Uterus (tissue), 4 donors: ENCODE data around the gene ALG2. TPM values are rescaled to one million over a fixed set of nuclear protein-coding genes. Genes with fewer than 3 reads are reported as not detected.

Experiments
- DNase-seq, 2 donors: peaks; one replicate each; pipeline ENCODE4 v3.0.0-alpha.2; 2019 to 2020
- H3K27ac ChIP-seq, 2 donors: fragments of 200-600 bp; sonication (generic); 1 replicate in 1 of 2; 2 replicates in 1 of 2; pipeline ENCODE4 v1.5.1; 2016 to 2018
- H3K27me3 ChIP-seq, 2 donors: fragments of 200-600 bp; sonication (generic); one replicate each; pipeline ENCODE4 v1.5.1; 2018 to 2019; ENCODE audit warnings: control low read depth in 1 of 2
- H3K36me3 ChIP-seq, 2 donors: fragments of 200-600 bp; sonication (generic); one replicate each; pipeline ENCODE4 v1.5.1; 2019; ENCODE audit warnings: control low read depth in 1 of 2
- H3K4me1 ChIP-seq, 2 donors: fragments of 200-600 bp; sonication (generic); one replicate each; pipeline ENCODE4 v1.5.1; 2018 to 2019; ENCODE audit warnings: control low read depth in 1 of 2
- H3K4me3 ChIP-seq, 2 donors: fragments of 200-600 bp; sonication (generic); 1 replicate in 1 of 2; 2 replicates in 1 of 2; pipeline ENCODE4 v1.5.1; 2018 to 2019; ENCODE audit warnings: mild to moderate bottlenecking in 1 of 2
- H3K9me3 ChIP-seq, 2 donors: fragments of 200-600 bp; sonication (generic); one replicate each; pipeline ENCODE4 v1.5.1; 2019; ENCODE audit warnings: control low read depth in 1 of 2
- POLR2A ChIP-seq, 2 donors: fragments of 450-650 bp; IDR thresholded peaks; one replicate each; pipeline ENCODE4 v1.6.1; 2016; ENCODE audit warnings: antibody characterized with exemption in 2 of 2, mild to moderate bottlenecking in 1 of 2, moderate library complexity in 1 of 2
- intact Hi-C: fragments of 100-400 bp; cut with DNase I; formaldehyde crosslinking; loops from one replicate; pipeline ENCODE4 v1.15.1; 2023; ENCODE audit warnings: low total_unique reads
- total RNA-seq, 4 donors: library from RNA; depleted of rRNA in 3 of 4; stranded (reverse); fragments of >200 nt in 3 of 4; gene quantifications; one replicate each; pipeline versions ENCODE4 v1.1.0 to v1.2.4, GENCODE V29; 2014 to 2023
- TF ChIP-seq, protein P1 (sequence below), 4 experiments: fragments of 200-600 bp in 2 of 4; fragments of 450-650 bp in 2 of 4; sonication (generic) in 2 of 4; IDR thresholded peaks; one replicate each; pipeline ENCODE4 v1.5.1; 2016 to 2019; ENCODE audit warnings: antibody characterized with exemption in 4 of 4, mild to moderate bottlenecking in 2 of 4, moderate library complexity in 1 of 4
- donor health status: DM: yes; HTN: yes; CAD: no.

Gene ALG2
- total RNA-seq, 4 donors from 2014 or later, result 37.6 to 62.2 (median 45.3) TPM

DNA sequence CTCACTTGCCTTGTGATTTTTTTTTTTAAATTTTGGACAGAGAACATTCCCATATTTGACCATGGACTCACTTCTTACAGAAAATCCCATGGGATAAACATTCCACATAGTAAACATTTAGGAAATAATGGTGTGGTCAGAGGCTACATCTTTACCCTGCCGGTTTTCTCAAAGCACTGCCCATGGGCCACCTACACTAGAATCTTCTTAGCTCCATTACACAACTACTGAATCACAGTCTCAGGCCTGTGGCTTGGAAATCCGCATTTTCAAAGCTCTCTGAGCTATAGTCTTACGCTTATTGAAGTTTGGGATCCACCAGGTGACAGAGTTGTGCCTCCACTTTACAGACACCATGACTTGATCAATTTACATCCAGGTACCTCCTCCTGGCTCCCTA lies 39.4 kb downstream of the ALG2 start:
- no peaks in the 10 kb centered on the region for H3K27me3 ChIP-seq
- H3K4me3 ChIP-seq, result no peak overlapping the region
- DNase-seq, result no peak
- no peaks in the 10 kb centered on the region for H3K4me1 ChIP-seq
- no peak for TF ChIP-seq POLR2A (IDR thresholded peaks at IDR 0.05)
- TF ChIP-seq, protein P1, sequence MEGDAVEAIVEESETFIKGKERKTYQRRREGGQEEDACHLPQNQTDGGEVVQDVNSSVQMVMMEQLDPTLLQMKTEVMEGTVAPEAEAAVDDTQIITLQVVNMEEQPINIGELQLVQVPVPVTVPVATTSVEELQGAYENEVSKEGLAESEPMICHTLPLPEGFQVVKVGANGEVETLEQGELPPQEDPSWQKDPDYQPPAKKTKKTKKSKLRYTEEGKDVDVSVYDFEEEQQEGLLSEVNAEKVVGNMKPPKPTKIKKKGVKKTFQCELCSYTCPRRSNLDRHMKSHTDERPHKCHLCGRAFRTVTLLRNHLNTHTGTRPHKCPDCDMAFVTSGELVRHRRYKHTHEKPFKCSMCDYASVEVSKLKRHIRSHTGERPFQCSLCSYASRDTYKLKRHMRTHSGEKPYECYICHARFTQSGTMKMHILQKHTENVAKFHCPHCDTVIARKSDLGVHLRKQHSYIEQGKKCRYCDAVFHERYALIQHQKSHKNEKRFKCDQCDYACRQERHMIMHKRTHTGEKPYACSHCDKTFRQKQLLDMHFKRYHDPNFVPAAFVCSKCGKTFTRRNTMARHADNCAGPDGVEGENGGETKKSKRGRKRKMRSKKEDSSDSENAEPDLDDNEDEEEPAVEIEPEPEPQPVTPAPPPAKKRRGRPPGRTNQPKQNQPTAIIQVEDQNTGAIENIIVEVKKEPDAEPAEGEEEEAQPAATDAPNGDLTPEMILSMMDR (IDR thresholded peaks at IDR 0.05), result no peak
- intact Hi-C loops, result no loop called here
- H3K27ac ChIP-seq, result no peak overlapping the region
- H3K9me3 ChIP-seq, result no peaks in the 10 kb centered on the region
- H3K36me3 ChIP-seq, result no peaks in the 10 kb centered on the region

DNA sequence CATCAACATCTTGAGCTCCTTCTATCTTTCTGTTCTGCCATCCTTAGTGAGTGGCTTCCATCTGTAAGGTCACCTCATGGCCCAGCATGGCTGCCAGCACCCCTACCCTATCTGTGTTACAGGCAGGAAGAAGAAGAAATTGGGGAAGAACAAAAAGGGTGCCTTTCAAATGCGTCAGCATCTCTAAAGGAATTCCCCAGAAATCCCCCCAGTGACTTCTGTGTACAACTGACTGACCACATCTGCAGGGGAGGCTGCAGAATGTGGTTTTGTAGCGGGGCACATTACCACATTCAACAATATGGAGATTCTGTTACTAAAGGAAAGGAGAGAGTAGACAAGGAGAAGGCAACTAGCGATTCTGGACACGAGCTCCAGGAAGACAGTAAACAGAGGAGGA lies 40.1 kb downstream of the ALG2 start:
- intact Hi-C loops, result no loop called here
- H3K27me3 ChIP-seq, result no peaks in the 10 kb centered on the region
- H3K36me3 ChIP-seq, result no peaks in the 10 kb centered on the region
- no peak for DNase-seq
- H3K27ac ChIP-seq, result no peak overlapping the region
- H3K9me3 ChIP-seq, result no peaks in the 10 kb centered on the region
- H3K4me3 ChIP-seq, result no peak overlapping the region
- no peaks in the 10 kb centered on the region for H3K4me1 ChIP-seq
- TF ChIP-seq, protein P1 (IDR thresholded peaks at IDR 0.05), result no peak
- no peak for TF ChIP-seq POLR2A (IDR thresholded peaks at IDR 0.05)

DNA sequence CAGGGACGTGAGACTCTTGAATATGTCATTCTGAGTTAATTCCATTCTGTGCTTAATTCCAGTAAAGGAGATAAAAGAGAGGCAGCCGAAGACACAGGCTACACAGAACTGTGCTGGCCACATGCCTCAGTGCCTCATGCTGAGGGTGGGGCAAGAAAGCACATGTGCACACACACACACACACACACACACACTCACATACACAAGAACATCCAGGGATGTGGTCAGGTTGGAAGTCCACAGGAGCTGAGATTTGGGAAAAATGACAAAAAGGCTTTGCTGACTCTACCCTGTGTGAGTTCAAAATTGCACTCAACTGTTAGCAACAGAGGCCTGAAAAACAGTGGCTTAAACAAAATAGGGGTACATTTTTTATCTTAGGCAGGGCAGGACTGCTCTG lies 40.5 kb downstream of the ALG2 start:
- DNase-seq, result no peak
- intact Hi-C loops, result no loop called here
- Histone ChIP-seq H3K4me3 (no peak overlapping the region), H3K9me3 (no peaks in the 10 kb centered on the region), H3K4me1 (no peaks in the 10 kb centered on the region), H3K36me3 (no peaks in the 10 kb centered on the region), H3K27ac (no peak overlapping the region), H3K27me3 (no peaks in the 10 kb centered on the region)
- no peak for TF ChIP-seq POLR2A (IDR thresholded peaks at IDR 0.05)
- TF ChIP-seq, protein P1 (IDR thresholded peaks at IDR 0.05), result no peak

DNA sequence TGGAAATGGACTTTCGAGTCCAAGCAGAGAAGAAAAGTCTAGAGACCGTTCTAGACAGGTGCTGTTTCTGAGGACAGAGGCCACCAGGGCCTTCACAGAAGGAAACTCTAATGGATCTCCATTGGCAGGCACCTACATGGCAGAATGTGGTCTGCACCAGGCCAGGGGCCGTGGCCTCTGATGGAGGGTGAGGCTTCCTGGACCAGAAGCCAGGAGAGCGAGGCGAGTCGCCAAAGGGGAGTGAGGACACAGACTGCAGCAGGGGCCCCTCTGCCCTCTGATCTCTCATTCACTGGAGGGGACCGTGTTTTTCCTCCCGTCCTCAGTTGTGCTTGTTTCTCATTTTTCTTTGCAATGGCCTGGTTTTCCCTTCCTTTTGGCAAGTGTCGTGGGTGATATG lies 41.1 kb downstream of the ALG2 start:
- DNase-seq, result no peak
- H3K27me3 ChIP-seq, result no peaks in the 10 kb centered on the region
- no peaks in the 10 kb centered on the region for H3K9me3 ChIP-seq
- no peak overlapping the region for H3K27ac ChIP-seq
- intact Hi-C loops, result no loop called here
- no peaks in the 10 kb centered on the region for H3K36me3 ChIP-seq
- H3K4me1 ChIP-seq, result no peaks in the 10 kb centered on the region
- no peak overlapping the region for H3K4me3 ChIP-seq
- TF ChIP-seq, protein P1 (IDR thresholded peaks at IDR 0.05), result no peak
- TF ChIP-seq POLR2A (IDR thresholded peaks at IDR 0.05), result no peak

DNA sequence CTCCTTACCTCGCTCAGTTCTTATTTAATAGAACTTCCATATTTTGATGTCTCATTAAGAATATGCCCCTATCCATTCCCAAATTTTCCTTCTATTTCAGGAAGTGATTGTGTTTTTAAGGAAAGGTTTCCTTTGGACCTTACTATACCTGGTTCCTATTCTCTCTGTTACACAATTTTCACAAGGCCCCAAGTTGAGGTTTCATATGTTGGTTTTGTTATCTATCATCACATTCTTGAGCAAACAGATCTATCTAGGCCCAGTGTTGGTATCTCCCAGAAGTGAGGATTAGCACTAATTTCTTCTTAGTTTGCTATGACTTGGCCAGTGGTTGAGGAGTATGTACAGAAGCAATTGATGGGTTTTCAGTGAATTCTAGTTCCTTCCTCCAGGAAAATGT lies 41.5 kb downstream of the ALG2 start:
- H3K36me3 ChIP-seq, result no peaks in the 10 kb centered on the region
- H3K27ac ChIP-seq, result no peak overlapping the region
- no peaks in the 10 kb centered on the region for H3K4me1 ChIP-seq
- no peaks in the 10 kb centered on the region for H3K27me3 ChIP-seq
- no peak overlapping the region for H3K4me3 ChIP-seq
- TF ChIP-seq POLR2A (IDR thresholded peaks at IDR 0.05), result no peak
- TF ChIP-seq, protein P1 (IDR thresholded peaks at IDR 0.05), result no peak
- intact Hi-C loops, result no loop called here
- no peak for DNase-seq
- H3K9me3 ChIP-seq, result no peaks in the 10 kb centered on the region
